Thoracic aorta (tissue), 2 donors: ENCODE measurements around the gene XYLT2. TPM values are rescaled to one million over a fixed set of nuclear protein-coding genes. Genes with fewer than 3 reads are reported as not detected.
A peak's percentile ranks its signal among the peaks of the same experiment; 100 is the strongest.

ENCODE experiments used
- ATAC-seq: fragments of 150-250 bp; one replicate; pipeline ENCODE4 v1.8.0; 2017; ENCODE audit warnings: low read depth; ENCODE audit not compliant: insufficient number of reproducible peaks, low FRiP score
- DNase-seq: peaks from one replicate; pipeline ENCODE4 v3.0.0-alpha.2; 2020; ENCODE audit warnings: low spot score
- H3K27ac ChIP-seq, 2 donors: fragments of 200-600 bp; sonication (generic); 1 replicate in 1 of 2; 2 replicates in 1 of 2; pipeline ENCODE4 v1.5.1; 2016; ENCODE audit warnings: mild to moderate bottlenecking in 2 of 2, moderate library complexity in 2 of 2
- H3K27me3 ChIP-seq: fragments of 200-600 bp; sonication (generic); replicated peaks from 2 replicates; pipeline ENCODE4 v1.6.0; 2016; ENCODE audit warnings: mild to moderate bottlenecking; ENCODE audit not compliant: insufficient read depth
- H3K36me3 ChIP-seq: fragments of 200-600 bp; sonication (generic); one replicate; pipeline ENCODE4 v1.5.1; 2016
- H3K4me1 ChIP-seq, 2 donors: fragments of 200-600 bp; sonication (generic); 1 replicate in 1 of 2; 2 replicates in 1 of 2; pipeline versions ENCODE4 v1.5.1 to v1.6.0; 2016; ENCODE audit warnings: low read depth in 2 of 2, mild to moderate bottlenecking in 1 of 2; ENCODE audit not compliant: control insufficient read depth in 1 of 2
- H3K4me3 ChIP-seq: fragments of 200-600 bp; sonication (generic); 2 replicates; pipeline ENCODE4 v1.5.1; 2016; ENCODE audit warnings: mild to moderate bottlenecking
- H3K9me3 ChIP-seq: fragments of 200-600 bp; sonication (generic); 2 replicates; pipeline ENCODE4 v1.5.1; 2016
- total RNA-seq, 2 donors: library from RNA; depleted of rRNA; stranded (reverse); fragments of >200 nt; gene quantifications; one replicate each; pipeline versions ENCODE4 v1.1.0 to v1.2.3, GENCODE V29; 2016
- TF ChIP-seq, protein P1 (sequence below): fragments of 200-600 bp; sonication (generic); IDR thresholded peaks from one replicate; pipeline ENCODE4 v1.5.1; 2019; ENCODE audit warnings: antibody characterized with exemption

XYLT2 gene
- total RNA-seq, 2 donors from 2014 or later = 17.6 to 26.4 TPM

DNA sequence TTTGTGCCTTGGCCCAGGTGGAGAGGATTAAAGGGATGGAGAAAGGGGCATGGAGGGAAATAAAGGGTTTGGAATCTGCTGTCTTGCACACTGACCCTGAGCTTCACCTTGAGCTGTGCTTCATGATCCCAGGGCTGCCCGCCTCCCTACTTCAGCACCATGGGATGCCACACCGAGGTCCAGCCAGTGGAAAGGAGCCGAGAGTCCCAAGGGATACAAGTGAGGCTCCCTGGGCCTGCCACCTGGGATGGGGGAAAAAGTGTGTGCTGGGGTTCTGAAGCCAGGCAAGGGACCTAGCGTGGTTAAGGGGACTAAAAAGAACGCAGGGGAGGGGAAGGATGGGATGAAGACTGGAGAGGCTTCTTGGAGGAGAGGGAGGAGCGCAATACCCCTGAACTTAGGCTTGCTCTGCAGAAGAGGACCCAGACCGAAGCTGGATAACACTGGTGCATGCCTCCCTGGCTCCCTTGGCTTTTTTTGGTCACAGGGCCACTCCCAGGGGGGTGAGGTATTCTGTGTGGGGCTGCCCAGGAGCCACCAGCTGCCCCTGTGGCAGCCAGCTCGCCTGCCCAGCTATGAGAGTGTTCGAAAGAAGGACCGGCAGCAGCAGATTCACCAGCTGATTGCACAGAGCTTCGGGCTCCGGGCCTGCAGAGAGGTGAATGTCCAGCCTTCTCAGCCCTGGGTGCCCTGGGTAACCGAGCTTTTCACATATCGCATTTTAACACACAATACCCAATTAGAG, 19.9 kb downstream of the XYLT2 start:
- Histone ChIP-seq H3K27ac (no peak overlapping the region), H3K4me3 (no peak overlapping the region), H3K27me3 (no peaks in the 10 kb centered on the region), H3K36me3 (peaks cover 46% of the 10 kb centered on the region), H3K4me1 (peaks cover 0 to 5% of the 10 kb centered on the region in 2 donors), H3K9me3 (no peaks in the 10 kb centered on the region)
- TF ChIP-seq, protein P1, sequence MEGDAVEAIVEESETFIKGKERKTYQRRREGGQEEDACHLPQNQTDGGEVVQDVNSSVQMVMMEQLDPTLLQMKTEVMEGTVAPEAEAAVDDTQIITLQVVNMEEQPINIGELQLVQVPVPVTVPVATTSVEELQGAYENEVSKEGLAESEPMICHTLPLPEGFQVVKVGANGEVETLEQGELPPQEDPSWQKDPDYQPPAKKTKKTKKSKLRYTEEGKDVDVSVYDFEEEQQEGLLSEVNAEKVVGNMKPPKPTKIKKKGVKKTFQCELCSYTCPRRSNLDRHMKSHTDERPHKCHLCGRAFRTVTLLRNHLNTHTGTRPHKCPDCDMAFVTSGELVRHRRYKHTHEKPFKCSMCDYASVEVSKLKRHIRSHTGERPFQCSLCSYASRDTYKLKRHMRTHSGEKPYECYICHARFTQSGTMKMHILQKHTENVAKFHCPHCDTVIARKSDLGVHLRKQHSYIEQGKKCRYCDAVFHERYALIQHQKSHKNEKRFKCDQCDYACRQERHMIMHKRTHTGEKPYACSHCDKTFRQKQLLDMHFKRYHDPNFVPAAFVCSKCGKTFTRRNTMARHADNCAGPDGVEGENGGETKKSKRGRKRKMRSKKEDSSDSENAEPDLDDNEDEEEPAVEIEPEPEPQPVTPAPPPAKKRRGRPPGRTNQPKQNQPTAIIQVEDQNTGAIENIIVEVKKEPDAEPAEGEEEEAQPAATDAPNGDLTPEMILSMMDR = no peak
- DNase-seq = no peak
- ATAC-seq = no peak

DNA sequence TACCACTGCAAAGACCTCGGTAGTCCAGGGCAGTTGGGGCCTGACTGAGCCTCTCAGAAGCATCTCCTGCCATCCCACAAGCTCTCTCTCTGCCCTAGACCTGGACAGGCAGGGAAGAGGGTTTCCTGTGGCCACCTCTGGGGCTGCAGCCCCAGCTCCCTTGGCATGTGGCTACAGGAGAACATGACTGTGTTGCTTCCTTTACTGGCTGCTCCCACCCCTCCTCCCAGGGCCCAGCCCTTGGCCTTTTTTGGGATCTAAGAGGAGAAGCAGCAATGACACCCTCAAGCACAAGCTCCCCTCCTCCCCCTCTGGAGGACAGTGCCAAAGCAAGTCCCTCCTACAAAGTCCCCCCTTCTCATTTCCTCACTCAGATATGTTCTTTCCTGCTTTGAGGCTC, 21.5 kb downstream of the XYLT2 start:
- Histone ChIP-seq H3K9me3 (no peaks in the 10 kb centered on the region), H3K27ac (no peak overlapping the region), H3K27me3 (no peaks in the 10 kb centered on the region), H3K4me1 (peaks cover 4 to 15% of the 10 kb centered on the region in 2 donors), H3K4me3 (no peak overlapping the region), H3K36me3 (peaks cover 46% of the 10 kb centered on the region)
- no peak for ATAC-seq
- no peak for DNase-seq
- TF ChIP-seq, protein P1 = no peak

DNA sequence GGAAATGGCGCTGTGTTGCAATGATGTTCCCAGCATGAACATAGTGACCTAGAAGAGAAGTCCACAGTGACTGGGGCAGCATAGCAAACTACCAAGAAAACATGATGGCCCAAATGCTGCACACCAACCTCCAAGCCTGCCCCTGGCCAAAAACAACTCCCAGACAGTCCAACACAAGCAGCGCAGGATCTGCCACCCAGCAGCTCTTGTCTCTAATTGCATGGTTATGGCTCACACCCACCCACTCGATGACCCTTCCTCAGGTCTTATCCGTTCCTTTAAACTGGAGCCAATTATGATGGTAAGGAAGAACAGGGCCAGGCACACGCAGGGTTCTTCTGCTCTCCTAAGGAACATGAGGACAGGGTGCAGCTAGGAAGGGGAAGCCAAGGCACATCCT, 24.1 kb downstream of the XYLT2 start:
- Histone ChIP-seq H3K9me3 (no peaks in the 10 kb centered on the region), H3K4me1 (peaks cover 4 to 19% of the 10 kb centered on the region in 2 donors), H3K27ac (no peak overlapping the region), H3K27me3 (no peaks in the 10 kb centered on the region), H3K36me3 (peaks cover 41% of the 10 kb centered on the region), H3K4me3 (no peak overlapping the region)
- ATAC-seq (no peak), DNase-seq (no peak)
- TF ChIP-seq, protein P1 = no peak

DNA sequence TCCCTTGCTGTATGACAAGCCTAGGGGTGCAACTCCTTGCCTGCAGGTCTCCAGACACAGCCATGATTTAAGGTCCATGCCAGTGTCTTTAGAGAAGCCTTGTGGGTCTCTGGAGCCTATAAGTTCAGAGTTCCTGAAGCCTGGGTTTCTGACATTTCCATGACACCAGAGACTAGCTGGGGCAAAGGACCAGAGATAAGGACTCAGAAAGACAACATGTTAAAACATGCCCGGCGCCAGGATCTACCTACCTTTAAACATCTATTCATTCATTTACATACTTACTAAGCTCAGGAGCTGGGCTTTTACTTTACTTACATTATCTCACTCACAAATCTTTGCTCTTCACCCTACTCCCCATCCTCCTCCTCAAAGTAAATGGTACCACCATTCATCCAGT, 25.6 kb downstream of the XYLT2 start:
- TF ChIP-seq, protein P1 = no peak
- DNase-seq (no peak), ATAC-seq (no peak)
- Histone ChIP-seq H3K27ac (no peak overlapping the region), H3K36me3 (peaks cover 39% of the 10 kb centered on the region), H3K4me1 (peaks cover 4 to 19% of the 10 kb centered on the region in 2 donors), H3K4me3 (no peak overlapping the region), H3K27me3 (no peaks in the 10 kb centered on the region), H3K9me3 (no peaks in the 10 kb centered on the region)

DNA sequence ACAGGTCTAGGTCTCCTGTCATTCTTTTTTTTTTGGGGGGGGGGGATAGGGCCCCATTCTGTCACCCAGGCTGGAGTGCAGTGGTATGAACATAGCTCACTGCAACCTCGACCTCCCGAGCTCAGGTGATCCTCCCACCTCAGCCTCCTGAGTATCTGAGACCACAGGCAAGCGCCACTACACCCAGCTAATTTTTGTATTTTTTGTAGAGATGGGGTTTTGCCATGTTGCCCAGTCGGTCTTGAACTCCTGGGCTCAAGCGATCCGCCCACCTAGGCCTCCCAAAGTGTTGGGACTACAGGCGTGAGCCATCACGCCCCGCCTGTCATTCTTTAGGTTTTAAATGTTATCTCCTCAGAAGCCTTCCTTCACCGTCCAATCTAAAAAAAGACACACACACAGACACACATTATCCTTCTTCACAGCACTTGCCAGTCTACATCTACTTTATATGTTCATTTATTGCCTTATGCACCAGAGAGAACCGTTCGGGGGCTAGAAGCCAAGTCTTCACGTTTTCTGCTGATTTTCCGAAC, 26.4 kb downstream of the XYLT2 start:
- no peak for DNase-seq
- peaks cover 4 to 19% of the 10 kb centered on the region in 2 donors for H3K4me1 ChIP-seq
- peaks cover 31% of the 10 kb centered on the region for H3K36me3 ChIP-seq
- peak overlapping the region; percentile 87 to 92 for H3K27ac ChIP-seq
- H3K4me3 ChIP-seq = peak overlapping the region; percentile 92
- no peaks in the 10 kb centered on the region for H3K9me3 ChIP-seq
- ATAC-seq = no peak
- TF ChIP-seq, protein P1 = no peak
- no peaks in the 10 kb centered on the region for H3K27me3 ChIP-seq
